Gastrocnemius medialis (tissue), 4 donors: Measurements from ENCODE around the gene OR13C9.

ENCODE experiments used
- CTCF ChIP-seq, 5 experiments: fragments of 450-650 bp in 3 of 5; fragments of 200-600 bp in 2 of 5; sonication (generic) in 2 of 5; IDR thresholded peaks in 4 of 5; conservative IDR thresholded peaks in 1 of 5; 1 replicate in 4 of 5; 2 replicates in 1 of 5; pipeline ENCODE4 v1.5.1; 2016 to 2019; ENCODE audit warnings: antibody characterized with exemption in 5 of 5, mild to moderate bottlenecking in 3 of 5, moderate library complexity in 3 of 5
- POLR2A ChIP-seq, 2 donors: fragments of 450-650 bp; IDR thresholded peaks; one replicate each; pipeline ENCODE4 v1.6.1; 2017; ENCODE audit warnings: antibody characterized with exemption in 2 of 2, mild to moderate bottlenecking in 2 of 2, moderate library complexity in 2 of 2

- no peak for TF ChIP-seq POLR2A (IDR thresholded peaks at IDR 0.05)
- TF ChIP-seq CTCF (IDR thresholded peaks at IDR 0.05 in 4 of 5, conservative IDR thresholded peaks at IDR 0.05 in 1 of 5) = no peak
These were observed 49.1 kb downstream of the OR13C9 start, which contains the start of gene OR13C8 for GRCh38 chr9:104568868-104569267.
